Tibial nerve (tissue), 4 donors: ENCODE measurements around the gene UBXN4.

ENCODE experiments used
- EP300 ChIP-seq, 2 donors: sonication (generic); formaldehyde crosslinking; IDR thresholded peaks; one replicate each; pipeline ENCODE4 v1.6.1; 2017; ENCODE audit warnings: antibody characterized with exemption in 2 of 2, mild to moderate bottlenecking in 1 of 2
- POLR2A ChIP-seq, 2 donors: fragments of 450-650 bp; IDR thresholded peaks; one replicate each; pipeline ENCODE4 v1.6.1; 2017; ENCODE audit warnings: antibody characterized with exemption in 2 of 2, mild to moderate bottlenecking in 2 of 2, moderate library complexity in 2 of 2
- TF ChIP-seq, protein P1 (sequence below), 5 experiments: fragments of 200-600 bp in 3 of 5; fragments of 450-650 bp in 2 of 5; sonication (generic) in 3 of 5; IDR thresholded peaks; one replicate each; pipeline ENCODE4 v1.5.1; 2016 to 2019; ENCODE audit warnings: antibody characterized with exemption in 5 of 5, mild to moderate bottlenecking in 3 of 5, moderate library complexity in 2 of 5

DNA sequence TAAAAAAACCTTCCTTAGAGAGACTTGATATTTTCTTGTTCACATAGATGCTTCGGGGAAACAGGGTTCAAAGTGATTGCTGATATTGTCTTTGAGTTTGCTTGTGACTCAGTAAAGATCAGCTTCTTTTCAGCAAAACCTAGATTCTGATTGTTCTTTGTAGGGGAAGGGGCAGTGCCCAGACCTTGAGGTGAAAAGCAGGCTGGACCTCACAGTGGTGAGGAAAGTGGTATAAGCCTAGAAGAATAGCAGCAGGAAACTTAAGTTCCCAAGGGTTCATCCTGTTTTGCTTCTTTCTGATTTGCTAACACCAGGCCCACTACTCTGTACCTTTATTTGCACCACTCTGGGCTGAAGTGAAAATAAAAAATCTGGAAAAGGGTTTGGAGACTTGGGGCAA is 20.9 kb downstream of the UBXN4 start:
- TF ChIP-seq, protein P1, sequence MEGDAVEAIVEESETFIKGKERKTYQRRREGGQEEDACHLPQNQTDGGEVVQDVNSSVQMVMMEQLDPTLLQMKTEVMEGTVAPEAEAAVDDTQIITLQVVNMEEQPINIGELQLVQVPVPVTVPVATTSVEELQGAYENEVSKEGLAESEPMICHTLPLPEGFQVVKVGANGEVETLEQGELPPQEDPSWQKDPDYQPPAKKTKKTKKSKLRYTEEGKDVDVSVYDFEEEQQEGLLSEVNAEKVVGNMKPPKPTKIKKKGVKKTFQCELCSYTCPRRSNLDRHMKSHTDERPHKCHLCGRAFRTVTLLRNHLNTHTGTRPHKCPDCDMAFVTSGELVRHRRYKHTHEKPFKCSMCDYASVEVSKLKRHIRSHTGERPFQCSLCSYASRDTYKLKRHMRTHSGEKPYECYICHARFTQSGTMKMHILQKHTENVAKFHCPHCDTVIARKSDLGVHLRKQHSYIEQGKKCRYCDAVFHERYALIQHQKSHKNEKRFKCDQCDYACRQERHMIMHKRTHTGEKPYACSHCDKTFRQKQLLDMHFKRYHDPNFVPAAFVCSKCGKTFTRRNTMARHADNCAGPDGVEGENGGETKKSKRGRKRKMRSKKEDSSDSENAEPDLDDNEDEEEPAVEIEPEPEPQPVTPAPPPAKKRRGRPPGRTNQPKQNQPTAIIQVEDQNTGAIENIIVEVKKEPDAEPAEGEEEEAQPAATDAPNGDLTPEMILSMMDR (IDR thresholded peaks at IDR 0.05): no peak
- TF ChIP-seq EP300 (IDR thresholded peaks at IDR 0.05): no peak
- TF ChIP-seq POLR2A (IDR thresholded peaks at IDR 0.05): no peak
